Neural crest cell (in vitro differentiated cells): Measurements from ENCODE around the gene DNAH12. TPM values are rescaled to one million over a fixed set of nuclear protein-coding genes. Genes with fewer than 3 reads are reported as not detected.

Source experiments
- DNase-seq: peaks from one replicate; pipeline ENCODE4 v3.0.0; 2021; ENCODE audit warnings: low read depth, mixed read lengths, low spot score
- H3K27ac Mint-ChIP-seq: one replicate; pipeline ENCODE4 v1.8.0; 2021; ENCODE audit warnings: mild to moderate bottlenecking, mixed read lengths; ENCODE audit not compliant: unreplicated experiment
- H3K27me3 Mint-ChIP-seq: 2 replicates; pipeline ENCODE4 v1.8.0; 2021; ENCODE audit warnings: low read depth, mild to moderate bottlenecking, mixed read lengths
- H3K36me3 Mint-ChIP-seq: 2 replicates; pipeline ENCODE4 v1.8.0; 2021; ENCODE audit warnings: low read depth, mild to moderate bottlenecking, mixed read lengths
- H3K4me1 Mint-ChIP-seq: 2 replicates; pipeline ENCODE4 v1.8.0; 2021; ENCODE audit warnings: mixed read lengths
- H3K4me3 Mint-ChIP-seq: one replicate; pipeline ENCODE4 v1.8.0; 2021; ENCODE audit warnings: mild to moderate bottlenecking, mixed read lengths
- H3K9me3 Mint-ChIP-seq: 2 replicates; pipeline ENCODE4 v1.8.0; 2021; ENCODE audit warnings: mixed read lengths
- CTCF ChIP-seq: fragments of 200-600 bp; sonication (generic); conservative IDR thresholded peaks from 2 replicates; pipeline ENCODE4 v1.5.0; 2021; ENCODE audit warnings: antibody characterized with exemption, mild to moderate bottlenecking
- total RNA-seq: library from RNA; stranded (reverse); gene quantifications from 2 replicates; pipeline ENCODE4 v1.2.1, GENCODE V29; 2021

The DNAH12 gene
- total RNA-seq, 1 donor from 2014 or later = 0.09 TPM

DNA sequence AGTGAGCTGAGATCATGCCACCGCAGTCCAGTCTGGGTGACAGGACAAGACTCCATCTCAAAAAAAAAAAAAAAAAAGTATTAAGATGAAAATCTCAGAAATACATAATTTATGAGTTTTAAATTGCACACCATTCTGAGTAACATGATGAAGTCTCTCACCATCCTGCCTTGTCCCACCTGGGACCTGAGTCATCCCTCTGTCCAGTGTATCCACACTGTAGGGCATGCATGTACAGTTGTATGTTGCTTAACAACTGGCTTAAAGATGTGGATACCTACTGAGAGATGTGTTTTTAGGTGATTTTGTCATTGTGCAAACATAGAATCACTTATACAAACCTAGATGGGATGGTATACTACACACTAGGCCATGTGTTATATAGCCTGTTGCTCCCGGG, 268.8 kb downstream of the DNAH12 start:
- no peak for TF ChIP-seq CTCF
- no peaks in the 10 kb centered on the region for H3K4me1 Mint-ChIP-seq
- peaks cover 14% of the 10 kb centered on the region for H3K36me3 Mint-ChIP-seq
- H3K4me3 Mint-ChIP-seq = no peak overlapping the region
- DNase-seq = no peak
- peaks cover 2% of the 10 kb centered on the region for H3K9me3 Mint-ChIP-seq
- H3K27ac Mint-ChIP-seq = no peak overlapping the region
- H3K27me3 Mint-ChIP-seq = no peaks in the 10 kb centered on the region

- Mint-ChIP-seq H3K4me3 (no peak overlapping the region), H3K4me1 (no peaks in the 10 kb centered on the region), H3K9me3 (no peaks in the 10 kb centered on the region), H3K27me3 (no peaks in the 10 kb centered on the region), H3K36me3 (peaks cover 14% of the 10 kb centered on the region), H3K27ac (no peak overlapping the region)
- TF ChIP-seq CTCF = no peak
- no peak for DNase-seq
Observed at GRCh38 chr3:57274845-57275244, 269.3 kb downstream of the DNAH12 start.

GRCh38 chr3:57268416-57268815, 275.7 kb downstream of the DNAH12 start:
- DNase-seq = no peak
- H3K36me3 Mint-ChIP-seq = peaks cover 43% of the 10 kb centered on the region
- no peaks in the 10 kb centered on the region for H3K4me1 Mint-ChIP-seq
- H3K27me3 Mint-ChIP-seq = no peaks in the 10 kb centered on the region
- TF ChIP-seq CTCF = no peak
- no peak overlapping the region for H3K27ac Mint-ChIP-seq
- peaks cover 18% of the 10 kb centered on the region for H3K9me3 Mint-ChIP-seq
- no peak overlapping the region for H3K4me3 Mint-ChIP-seq

DNA sequence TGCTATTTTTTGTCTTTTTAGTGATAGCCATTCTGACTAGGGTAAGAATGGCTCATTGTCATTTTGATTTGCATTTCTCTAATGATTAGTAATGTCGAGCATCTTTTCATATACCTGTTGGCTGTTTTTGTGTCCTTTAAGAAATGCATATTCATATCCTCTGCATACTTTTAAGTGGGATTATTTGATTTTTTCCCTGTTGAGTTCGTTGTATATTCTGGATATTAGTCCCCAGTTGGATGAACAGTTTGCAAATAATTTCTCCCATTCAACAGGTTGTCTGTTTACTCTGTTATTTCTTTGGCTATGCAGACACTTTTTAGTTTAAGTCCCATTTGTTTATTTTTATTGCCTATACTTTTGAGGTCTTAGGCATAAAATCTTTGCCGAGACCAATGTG, 282.2 kb downstream of the DNAH12 start:
- peaks cover 56% of the 10 kb centered on the region for H3K36me3 Mint-ChIP-seq
- no peaks in the 10 kb centered on the region for H3K4me1 Mint-ChIP-seq
- H3K4me3 Mint-ChIP-seq = no peak overlapping the region
- H3K27ac Mint-ChIP-seq = no peak overlapping the region
- no peak for TF ChIP-seq CTCF
- DNase-seq = no peak
- H3K27me3 Mint-ChIP-seq = no peaks in the 10 kb centered on the region
- H3K9me3 Mint-ChIP-seq = peaks cover 28% of the 10 kb centered on the region

DNA sequence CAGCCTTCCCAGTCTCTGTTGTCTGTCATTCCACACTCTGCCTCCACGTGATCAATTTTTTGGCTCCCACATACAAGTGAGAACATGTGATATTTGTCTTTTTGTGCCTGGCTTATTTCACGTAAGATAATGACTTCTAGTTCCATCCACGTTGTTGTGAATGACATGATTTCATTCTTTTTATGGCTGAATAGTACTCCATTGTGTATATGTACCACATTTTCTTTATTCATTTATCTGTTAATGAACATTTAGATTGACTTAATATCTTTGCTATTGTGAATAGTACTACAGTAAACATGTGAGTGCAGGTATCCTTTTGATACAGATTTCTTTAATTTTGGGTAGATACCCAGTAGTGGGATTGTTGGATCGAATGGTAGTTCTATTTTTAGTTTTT, 283.0 kb downstream of the DNAH12 start:
- H3K27me3 Mint-ChIP-seq = no peaks in the 10 kb centered on the region
- TF ChIP-seq CTCF = no peak
- peaks cover 28% of the 10 kb centered on the region for H3K9me3 Mint-ChIP-seq
- H3K27ac Mint-ChIP-seq = no peak overlapping the region
- no peaks in the 10 kb centered on the region for H3K4me1 Mint-ChIP-seq
- DNase-seq = no peak
- peaks cover 48% of the 10 kb centered on the region for H3K36me3 Mint-ChIP-seq
- no peak overlapping the region for H3K4me3 Mint-ChIP-seq

DNA sequence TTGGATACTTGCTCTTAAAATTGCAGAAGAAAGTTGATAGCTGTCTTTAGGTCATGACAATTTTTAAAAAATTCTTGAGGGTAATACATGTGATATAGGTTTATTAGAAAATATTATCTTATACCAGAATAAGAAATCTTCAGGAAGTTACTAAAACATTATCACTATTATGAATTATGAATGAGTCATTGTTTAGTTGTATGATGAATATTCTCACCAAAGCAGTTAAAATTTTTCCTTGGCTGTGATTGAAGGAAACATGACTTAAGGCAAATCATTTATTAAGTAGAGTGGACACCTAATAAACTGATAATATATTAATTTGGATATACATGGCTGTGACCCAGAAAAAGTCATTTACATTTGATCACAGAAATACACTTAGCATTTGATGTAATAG, 286.5 kb downstream of the DNAH12 start:
- DNase-seq = no peak
- Mint-ChIP-seq H3K4me1 (no peaks in the 10 kb centered on the region), H3K27ac (no peak overlapping the region), H3K27me3 (no peaks in the 10 kb centered on the region), H3K36me3 (peaks cover 24% of the 10 kb centered on the region), H3K4me3 (no peak overlapping the region), H3K9me3 (peaks cover 7% of the 10 kb centered on the region)
- no peak for TF ChIP-seq CTCF
